ENCODE results near the gene CPEB2.

GRCh38 chr4:15043922-15044321 is 41.6 kb downstream of the CPEB2 start:
- TF ChIP-seq CTCF (IDR thresholded peaks at IDR 0.05; ENCODE audit: control extremely low read depth in 1 of 3, insufficient read depth in 1 of 3, low read depth in 1 of 3, low read length in 3 of 3) (no peak), EZH2 (IDR thresholded peaks at IDR 0.05; ENCODE audit: low read depth, low read length, severe bottlenecking) (no peak), TEAD4 (IDR thresholded peaks at IDR 0.05; ENCODE audit: low read depth, low read length) (no peak), HDAC6 (IDR thresholded peaks at IDR 0.05; ENCODE audit: low read depth, low read length) (no peak)
- TF ChIP-seq, protein P1, sequence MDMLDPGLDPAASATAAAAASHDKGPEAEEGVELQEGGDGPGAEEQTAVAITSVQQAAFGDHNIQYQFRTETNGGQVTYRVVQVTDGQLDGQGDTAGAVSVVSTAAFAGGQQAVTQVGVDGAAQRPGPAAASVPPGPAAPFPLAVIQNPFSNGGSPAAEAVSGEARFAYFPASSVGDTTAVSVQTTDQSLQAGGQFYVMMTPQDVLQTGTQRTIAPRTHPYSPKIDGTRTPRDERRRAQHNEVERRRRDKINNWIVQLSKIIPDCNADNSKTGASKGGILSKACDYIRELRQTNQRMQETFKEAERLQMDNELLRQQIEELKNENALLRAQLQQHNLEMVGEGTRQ (IDR thresholded peaks at IDR 0.05; ENCODE audit: low read length): no peak

All from H1 (cell line).